Cardiac muscle cell (in vitro differentiated cells and primary cell): ENCODE results near the gene BRSK2. TPM values are rescaled to one million over a fixed set of nuclear protein-coding genes. Genes with fewer than 3 reads are reported as not detected.

ENCODE experiments used
- DNase-seq, 2 donors: peaks; one replicate each; pipeline versions ENCODE4 v3.0.0 to v3.0.0-alpha.2; 2010 to 2017; ENCODE audit warnings: low read depth in 1 of 2, low spot score in 1 of 2
- H3K27ac ChIP-seq: fragments of 200-600 bp; sonication (generic); 2 replicates; pipeline ENCODE4 v1.5.1; 2016
- H3K27me3 ChIP-seq: fragments of 200-600 bp; sonication (generic); 2 replicates; pipeline ENCODE4 v1.6.0; 2016; ENCODE audit warnings: control low read depth
- H3K36me3 ChIP-seq: fragments of 200-600 bp; sonication (generic); 2 replicates; pipeline ENCODE4 v1.5.1; 2016; ENCODE audit warnings: control low read depth
- H3K4me1 ChIP-seq: fragments of 200-600 bp; sonication (generic); 2 replicates; pipeline ENCODE4 v1.8.1; 2017; ENCODE audit warnings: low read depth, mild to moderate bottlenecking, mixed run types
- H3K4me3 ChIP-seq: fragments of 200-600 bp; sonication (generic); 2 replicates; pipeline ENCODE4 v1.5.1; 2016; ENCODE audit warnings: mild to moderate bottlenecking
- H3K9me3 ChIP-seq: fragments of 200-600 bp; sonication (generic); 2 replicates; pipeline ENCODE4 v1.5.1; 2017; ENCODE audit warnings: low read depth, mild to moderate bottlenecking, control low read depth
- polyA plus RNA-seq: library from polyadenylated mRNA; unstranded; fragments of >200 nt; fragmentation: Nextera tagmentation; extraction: Ambion mirVana; gene quantifications from 2 replicates; pipeline ENCODE4 v1.2.1, GENCODE V29; 2016
- total RNA-seq: library from RNA; depleted of rRNA; stranded (reverse); fragments of >200 nt; gene quantifications from 2 replicates; pipeline ENCODE4 v1.2.3, GENCODE V29; 2016
- TF ChIP-seq, protein P1 (sequence below): IDR thresholded peaks from 2 replicates; pipeline ENCODE4 v1.5.1; 2012; ENCODE audit warnings: low read depth, mild to moderate bottlenecking, low read length

BRSK2 gene
- total and polyA plus RNA-seq, 2 experiments from 2014 or later, result 0.69 to 2.7 TPM

DNA sequence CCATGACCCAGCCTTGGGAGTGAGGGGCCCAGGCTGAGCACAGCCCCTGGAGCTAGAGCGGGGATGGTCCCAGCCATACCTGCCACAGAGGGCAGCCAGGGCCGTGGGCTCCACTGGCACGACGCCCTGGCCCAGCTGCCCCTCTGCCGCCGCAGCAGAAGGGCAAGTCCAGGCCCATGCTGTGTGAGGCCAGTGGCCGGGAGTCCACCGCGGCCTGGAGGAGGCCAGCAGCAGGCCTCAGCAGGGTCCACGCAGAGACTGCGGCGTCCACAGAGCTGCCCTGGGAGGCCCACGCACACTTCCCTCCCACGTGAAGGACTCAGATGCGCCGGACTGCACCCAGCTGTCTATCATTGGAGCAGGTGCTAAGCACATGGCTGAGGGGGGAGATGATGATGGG lies 73.3 kb downstream of the BRSK2 start:
- no peak for DNase-seq
- Histone ChIP-seq H3K4me3 (no peak overlapping the region), H3K36me3 (no peaks in the 10 kb centered on the region), H3K4me1 (peaks cover 6% of the 10 kb centered on the region), H3K9me3 (no peaks in the 10 kb centered on the region), H3K27me3 (no peaks in the 10 kb centered on the region), H3K27ac (no peak overlapping the region)
- TF ChIP-seq, protein P1, sequence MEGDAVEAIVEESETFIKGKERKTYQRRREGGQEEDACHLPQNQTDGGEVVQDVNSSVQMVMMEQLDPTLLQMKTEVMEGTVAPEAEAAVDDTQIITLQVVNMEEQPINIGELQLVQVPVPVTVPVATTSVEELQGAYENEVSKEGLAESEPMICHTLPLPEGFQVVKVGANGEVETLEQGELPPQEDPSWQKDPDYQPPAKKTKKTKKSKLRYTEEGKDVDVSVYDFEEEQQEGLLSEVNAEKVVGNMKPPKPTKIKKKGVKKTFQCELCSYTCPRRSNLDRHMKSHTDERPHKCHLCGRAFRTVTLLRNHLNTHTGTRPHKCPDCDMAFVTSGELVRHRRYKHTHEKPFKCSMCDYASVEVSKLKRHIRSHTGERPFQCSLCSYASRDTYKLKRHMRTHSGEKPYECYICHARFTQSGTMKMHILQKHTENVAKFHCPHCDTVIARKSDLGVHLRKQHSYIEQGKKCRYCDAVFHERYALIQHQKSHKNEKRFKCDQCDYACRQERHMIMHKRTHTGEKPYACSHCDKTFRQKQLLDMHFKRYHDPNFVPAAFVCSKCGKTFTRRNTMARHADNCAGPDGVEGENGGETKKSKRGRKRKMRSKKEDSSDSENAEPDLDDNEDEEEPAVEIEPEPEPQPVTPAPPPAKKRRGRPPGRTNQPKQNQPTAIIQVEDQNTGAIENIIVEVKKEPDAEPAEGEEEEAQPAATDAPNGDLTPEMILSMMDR, result no peak

- Histone ChIP-seq H3K4me3 (no peak overlapping the region), H3K36me3 (no peaks in the 10 kb centered on the region), H3K27ac (no peak overlapping the region), H3K9me3 (no peaks in the 10 kb centered on the region), H3K27me3 (no peaks in the 10 kb centered on the region), H3K4me1 (no peaks in the 10 kb centered on the region)
- DNase-seq, result no peak
- TF ChIP-seq, protein P1, result no peak
Measured at GRCh38 chr11:1466784-1467183, 77.0 kb downstream of the BRSK2 start.

GRCh38 chr11:1467270-1467669 lies 77.5 kb downstream of the BRSK2 start:
- H3K4me3 ChIP-seq, result no peak overlapping the region
- DNase-seq, result no peak
- no peaks in the 10 kb centered on the region for H3K9me3 ChIP-seq
- H3K27me3 ChIP-seq, result no peaks in the 10 kb centered on the region
- no peak overlapping the region for H3K27ac ChIP-seq
- no peaks in the 10 kb centered on the region for H3K36me3 ChIP-seq
- no peaks in the 10 kb centered on the region for H3K4me1 ChIP-seq
- TF ChIP-seq, protein P1, result no peak

- Histone ChIP-seq H3K27me3 (no peaks in the 10 kb centered on the region), H3K4me1 (no peaks in the 10 kb centered on the region), H3K9me3 (no peaks in the 10 kb centered on the region), H3K4me3 (no peak overlapping the region), H3K27ac (no peak overlapping the region), H3K36me3 (no peaks in the 10 kb centered on the region)
- TF ChIP-seq, protein P1, result no peak
- no peak for DNase-seq
Measured at GRCh38 chr11:1468002-1468401, 78.3 kb downstream of the BRSK2 start.

GRCh38 chr11:1468473-1469066 lies 78.8 kb downstream of the BRSK2 start:
- no peak for DNase-seq
- Histone ChIP-seq H3K27ac (no peak overlapping the region), H3K4me1 (no peaks in the 10 kb centered on the region), H3K4me3 (no peak overlapping the region), H3K9me3 (no peaks in the 10 kb centered on the region), H3K27me3 (no peaks in the 10 kb centered on the region), H3K36me3 (no peaks in the 10 kb centered on the region)
- TF ChIP-seq, protein P1, result no peak
